HG02870 (cell line): Measurements from ENCODE around the gene SKIDA1.

Experiments used
- ATAC-seq: cut with Tn5 transposase; IDR thresholded peaks from one replicate; pipeline ENCODE4 v1.9.1; 2021; ENCODE audit warnings: mild to moderate bottlenecking, moderate library complexity; ENCODE audit not compliant: unreplicated experiment

The SKIDA1 gene

GRCh38 chr10:21517134-21518031 is 8.1 kb downstream of the SKIDA1 start:
- ATAC-seq = peak; percentile 46

- ATAC-seq = peak; percentile 50
These were observed 9.0 kb downstream of the SKIDA1 start for GRCh38 chr10:21516242-21517131.

GRCh38 chr10:21515361-21516241 is 9.9 kb downstream of the SKIDA1 start:
- no peak for ATAC-seq

GRCh38 chr10:21514818-21515351 is 10.6 kb downstream of the SKIDA1 start:
- ATAC-seq = no peak

DNA sequence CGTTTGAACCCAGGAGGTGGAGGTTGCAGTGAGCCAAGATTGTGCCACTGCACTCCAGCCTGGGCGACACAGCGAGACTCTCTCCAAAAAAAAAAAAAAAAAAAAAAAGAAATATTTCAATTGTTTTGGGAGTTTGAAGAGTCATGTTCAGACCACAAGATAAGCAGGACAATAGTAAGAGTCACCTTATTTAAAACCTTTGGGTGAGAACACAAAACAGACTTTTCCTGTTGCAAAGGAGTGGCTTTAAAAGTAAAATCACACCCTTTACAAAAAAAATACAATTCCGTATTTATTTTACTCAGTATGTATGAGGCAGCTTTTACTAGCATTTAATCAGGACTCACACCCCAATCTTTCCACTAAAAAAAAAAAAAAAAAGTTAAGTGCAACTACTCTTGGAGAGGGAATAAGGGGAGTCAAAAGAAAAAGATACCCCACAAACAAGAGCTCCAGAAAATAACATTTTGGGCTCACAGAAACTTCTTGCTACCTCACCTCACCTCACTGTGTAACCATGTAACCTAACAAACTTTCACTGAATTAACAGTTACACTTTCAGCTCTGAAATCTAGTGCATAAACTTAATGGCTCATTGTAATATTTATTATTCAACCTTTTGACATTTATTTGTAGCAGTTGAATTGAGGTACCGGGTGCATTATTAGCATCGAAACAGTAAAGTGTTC is 11.2 kb downstream of the SKIDA1 start:
- no peak for ATAC-seq

DNA sequence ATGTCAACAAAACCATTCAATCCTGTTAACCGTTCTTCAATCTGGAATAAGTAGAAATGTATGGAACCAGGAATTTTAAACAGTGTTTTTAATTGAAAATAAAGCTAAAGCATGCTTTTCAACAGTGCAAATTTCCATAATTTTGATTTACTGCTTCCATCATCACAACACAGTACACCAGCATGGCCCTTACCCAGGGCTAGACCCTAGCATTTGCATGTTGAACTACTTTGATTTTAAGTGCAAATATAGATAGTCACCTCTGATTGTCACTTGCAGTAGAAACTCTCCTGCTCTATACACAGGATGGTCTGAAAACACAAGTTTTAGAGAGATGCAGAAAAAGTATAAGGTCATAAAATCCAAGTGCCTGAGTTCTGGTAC is 12.1 kb downstream of the SKIDA1 start:
- ATAC-seq = no peak

DNA sequence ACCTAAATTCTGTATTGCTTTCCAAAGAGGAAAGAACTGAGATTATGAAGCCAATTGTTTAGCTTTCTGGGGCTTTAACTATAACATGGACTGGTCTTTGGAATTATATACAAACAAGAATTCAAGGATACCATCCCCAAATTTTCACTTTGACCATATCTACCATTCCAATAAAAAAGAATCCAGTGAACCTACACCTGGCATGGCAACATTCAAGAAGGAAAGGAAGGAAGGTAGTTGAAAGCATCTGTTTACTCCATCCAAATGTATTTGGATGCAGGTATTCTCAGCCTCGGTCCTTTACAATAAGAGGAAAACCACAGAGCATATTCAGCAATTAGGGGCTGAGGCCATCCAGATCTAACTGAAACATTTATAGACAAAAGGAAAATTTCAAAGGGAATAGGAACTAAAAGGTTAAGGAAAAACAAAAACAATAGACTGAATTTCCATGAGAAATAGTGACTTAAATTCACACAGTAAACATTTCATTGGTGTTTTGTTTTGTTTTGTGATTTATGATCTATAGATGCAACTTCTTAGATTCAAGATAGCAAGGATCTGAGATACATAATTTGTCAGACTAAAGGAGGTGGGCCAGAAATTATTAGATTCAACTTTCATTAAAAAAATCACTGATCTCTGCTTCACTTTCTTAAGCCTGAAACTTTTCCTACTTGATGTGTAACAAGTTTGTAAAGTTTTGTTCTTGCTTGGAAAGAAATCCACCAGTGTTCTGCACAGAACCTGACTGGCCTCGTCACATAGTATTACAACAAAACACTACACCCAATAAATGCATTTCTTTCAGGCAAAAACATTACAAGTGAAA is 12.7 kb downstream of the SKIDA1 start:
- ATAC-seq = no peak

DNA sequence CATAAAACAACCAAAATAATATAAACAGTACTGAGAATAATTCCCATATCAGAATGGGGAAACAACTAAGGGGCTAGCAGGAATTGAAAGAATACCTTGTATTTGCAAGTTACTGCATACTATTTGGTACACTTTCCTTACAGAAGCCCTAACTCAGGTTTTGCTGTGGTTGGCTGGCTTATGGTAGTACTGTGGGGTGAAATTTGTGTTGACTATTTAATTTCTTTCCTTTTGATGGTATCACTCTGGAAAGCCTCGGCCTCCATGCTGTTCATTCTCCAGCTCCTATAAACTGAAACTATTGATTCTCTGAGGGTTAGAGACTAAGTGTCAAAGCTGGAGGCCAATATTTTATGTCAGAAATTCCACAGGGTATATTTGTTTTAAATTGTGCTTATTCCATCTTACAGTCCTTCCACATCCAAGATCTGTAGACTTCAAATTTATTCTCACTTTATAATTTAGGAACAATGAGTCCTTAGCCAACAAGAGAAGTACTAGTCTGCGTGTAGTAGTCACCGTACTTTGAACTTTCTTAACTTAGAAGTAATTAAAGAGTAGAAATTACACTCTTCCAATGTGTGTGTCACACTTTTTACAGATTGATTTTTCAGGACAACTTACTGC is 13.4 kb downstream of the SKIDA1 start:
- ATAC-seq = no peak

DNA sequence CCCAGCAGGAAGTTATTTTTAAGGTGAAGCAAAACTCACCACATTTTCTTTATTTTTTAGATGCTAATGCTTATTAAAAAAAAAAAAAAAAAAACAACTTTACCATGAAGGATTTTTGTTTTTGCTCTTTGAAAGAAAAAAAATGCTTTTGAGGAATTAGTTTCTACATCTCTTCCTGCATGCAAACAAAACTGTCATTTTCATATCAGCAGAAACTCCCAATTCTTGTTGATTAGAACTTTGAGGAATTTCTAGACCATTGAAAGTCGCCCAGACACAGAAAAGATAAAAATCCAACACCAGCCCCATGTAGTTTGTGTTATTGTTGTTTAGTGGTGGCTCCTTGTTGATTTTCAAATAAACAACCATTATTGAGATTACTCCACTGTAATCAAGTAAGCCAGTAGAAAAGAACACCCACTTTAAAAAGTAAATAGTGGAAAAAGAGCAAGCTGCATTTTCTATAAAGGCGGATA is 14.3 kb downstream of the SKIDA1 start:
- no peak for ATAC-seq

GRCh38 chr10:21510241-21511094 is 15.0 kb downstream of the SKIDA1 start:
- ATAC-seq = no peak

DNA sequence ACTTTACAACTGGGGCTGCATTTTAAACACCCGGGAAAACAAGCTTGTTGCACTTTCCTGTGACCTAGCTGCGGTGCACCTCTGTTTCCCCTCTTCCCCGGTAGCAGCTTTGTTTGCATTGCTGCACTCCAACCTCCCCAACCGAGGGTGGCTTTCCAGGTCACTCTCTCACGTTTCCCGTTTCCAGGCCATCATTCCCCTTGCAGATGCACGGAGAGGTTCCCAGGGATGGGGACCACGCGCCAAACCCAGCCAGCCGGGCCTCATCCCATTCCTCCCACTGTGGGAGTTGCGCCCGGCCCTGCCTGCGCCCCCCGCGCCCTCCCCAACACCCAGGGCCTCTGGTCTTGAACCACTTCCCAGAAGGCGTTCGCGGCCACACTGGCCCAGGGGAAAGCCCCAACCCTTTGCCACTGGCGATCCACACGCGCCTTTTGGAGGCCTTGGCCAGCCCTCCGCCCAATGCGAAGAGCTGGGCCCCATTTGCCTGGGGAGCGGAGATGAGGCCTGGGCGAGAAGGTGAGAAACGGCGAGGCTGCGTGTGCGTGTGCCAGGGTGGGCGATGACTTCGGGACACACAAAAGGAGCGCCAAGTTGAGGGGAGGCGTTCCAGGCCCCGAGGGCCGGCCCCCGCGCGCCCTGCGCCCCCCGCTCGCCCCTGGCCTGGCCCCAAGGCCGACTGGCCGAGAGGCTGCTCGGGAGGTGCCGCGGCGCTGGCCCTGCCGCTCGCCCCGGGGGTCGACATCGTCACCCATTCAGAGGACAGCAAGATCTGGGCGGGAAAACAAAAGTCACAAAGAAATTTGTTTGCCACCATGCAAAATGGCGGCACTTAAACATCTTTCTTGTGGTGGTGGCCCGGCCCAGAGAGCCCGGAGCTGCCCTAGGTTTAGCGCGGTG is 15.9 kb downstream of the SKIDA1 start:
- no peak for ATAC-seq

DNA sequence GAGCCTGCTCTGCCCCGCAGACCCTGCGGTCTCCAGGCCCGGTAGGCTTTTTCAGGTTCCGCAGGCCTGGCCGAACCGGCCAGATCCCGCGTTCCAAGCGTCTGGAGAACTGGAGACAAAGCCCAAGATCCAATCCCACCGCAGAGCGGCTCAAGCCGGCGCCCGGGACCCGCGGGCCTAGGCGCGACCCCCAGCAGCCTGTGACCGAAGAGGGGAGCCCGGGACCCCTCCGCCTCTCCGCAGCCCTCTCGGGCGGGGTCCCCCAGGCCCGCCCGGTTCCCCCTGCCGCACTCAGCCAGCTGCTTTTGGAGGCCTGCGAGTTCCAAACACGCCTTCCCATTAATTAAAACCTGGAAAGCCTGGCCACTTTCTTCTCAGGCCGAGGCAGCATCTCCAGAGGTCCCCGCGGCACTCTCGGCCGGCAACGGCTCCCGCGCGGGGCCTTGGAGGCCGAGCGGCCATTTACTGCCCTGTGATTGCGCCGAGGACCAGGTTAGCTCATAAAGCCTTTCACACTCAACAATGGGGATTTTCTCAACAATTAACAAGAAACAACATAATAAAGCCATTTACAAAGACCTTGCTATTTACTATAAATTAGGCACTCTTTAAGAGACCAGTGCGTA is 16.7 kb downstream of the SKIDA1 start:
- ATAC-seq = no peak

DNA sequence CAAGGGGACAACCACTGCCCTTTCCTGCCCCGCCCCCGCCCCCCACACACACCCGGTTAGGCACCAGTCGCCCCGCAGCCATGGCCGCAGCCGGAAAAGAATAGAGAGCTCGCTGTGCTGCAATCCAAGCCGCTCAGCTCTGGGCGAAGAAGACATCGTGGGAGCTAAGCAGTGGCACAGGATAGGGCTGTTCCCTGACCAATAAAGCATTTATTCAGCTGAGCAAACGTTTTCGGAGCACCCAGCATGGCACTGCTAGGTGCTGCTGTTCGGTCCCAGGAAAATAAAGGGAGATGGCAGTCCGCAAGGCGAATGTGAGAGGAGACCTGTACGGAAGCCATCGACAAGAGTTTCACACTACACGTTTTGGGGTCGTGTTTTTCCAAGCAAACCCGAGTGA is 18.3 kb downstream of the SKIDA1 start:
- ATAC-seq = no peak

DNA sequence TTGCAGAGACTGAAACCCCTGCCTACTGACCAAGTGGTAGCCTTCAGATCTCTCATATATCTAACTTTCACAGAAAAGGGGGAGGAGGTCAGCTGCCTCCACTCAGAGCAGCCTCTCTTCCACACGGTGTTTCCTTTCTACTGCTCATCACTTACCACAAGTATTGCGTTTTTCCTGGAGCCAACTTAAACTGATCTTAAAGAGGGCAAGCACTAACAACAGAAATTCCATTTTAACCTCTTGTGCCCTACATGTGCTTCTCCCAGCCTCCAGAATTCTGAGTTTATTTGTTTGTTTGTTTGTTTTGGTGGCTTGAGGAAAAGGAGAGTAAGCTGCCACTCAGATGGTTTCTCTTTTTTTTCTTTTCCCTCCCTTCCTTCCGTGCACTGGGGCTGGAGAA is 19.1 kb downstream of the SKIDA1 start:
- no peak for ATAC-seq

DNA sequence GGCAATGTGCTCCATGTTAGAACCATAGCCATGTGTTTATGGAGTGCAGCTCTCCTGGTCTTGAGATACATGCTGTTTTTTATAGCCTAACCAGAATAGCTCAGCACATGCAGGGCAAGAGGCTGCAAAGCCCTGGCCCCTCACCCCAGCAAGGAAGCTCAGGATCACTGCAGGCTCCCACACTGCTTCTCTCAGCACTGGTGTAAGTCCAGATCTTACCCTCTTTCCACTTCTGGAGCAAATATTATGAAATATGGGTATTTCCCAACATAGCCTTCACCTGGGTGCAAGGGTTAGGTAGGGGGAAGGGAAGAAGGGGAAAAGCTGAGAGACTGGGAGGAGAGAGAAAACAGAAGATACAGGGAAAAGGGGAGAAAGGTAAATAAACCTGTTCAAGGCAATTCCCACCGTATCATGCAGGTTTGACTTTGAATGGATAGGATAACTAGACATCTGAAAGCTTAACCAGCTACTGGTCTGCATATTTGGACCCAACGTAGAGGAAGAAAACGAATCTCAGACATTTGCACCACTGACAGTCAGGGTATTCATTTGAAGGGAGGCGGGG is 19.7 kb downstream of the SKIDA1 start:
- no peak for ATAC-seq

DNA sequence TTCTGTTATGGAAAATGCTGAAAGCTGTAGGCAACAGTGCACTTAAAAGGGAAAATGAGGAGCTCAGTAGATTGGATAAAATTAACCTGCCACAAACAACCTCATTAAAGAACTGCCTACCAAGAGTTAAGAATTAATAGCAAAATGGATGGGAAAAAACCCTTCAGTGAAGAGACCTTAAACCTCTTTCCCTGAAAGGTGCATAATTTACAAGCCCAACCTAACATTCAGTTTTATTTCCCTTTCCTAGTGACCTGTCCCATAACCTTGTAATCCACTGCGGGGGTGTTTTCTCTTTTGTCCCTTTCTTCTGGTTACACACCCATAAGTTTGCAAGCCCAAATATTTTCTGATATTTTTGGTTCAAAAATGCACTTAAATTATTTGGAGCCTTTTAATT is 21.9 kb downstream of the SKIDA1 start:
- no peak for ATAC-seq
